ENCODE results near the gene RDH11.

The RDH11 gene

DNA sequence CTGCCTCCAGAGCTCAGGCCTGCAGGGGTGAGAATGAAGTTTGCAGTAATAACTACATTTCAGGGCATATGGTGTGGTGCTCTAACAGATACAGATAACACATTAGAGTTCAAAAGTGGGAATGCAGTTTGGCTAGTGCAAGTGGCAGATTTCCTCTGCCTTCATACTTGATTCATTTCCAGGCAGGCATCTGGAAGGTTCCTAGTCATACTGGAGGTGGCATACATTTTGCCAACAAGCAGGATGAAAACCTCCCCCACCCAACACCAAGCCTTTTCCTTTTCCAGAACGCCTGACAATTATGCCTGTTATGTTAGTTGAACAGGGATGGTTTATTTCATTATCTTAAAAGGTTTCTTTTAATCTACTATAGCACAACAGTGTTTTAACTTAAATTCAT is 45.4 kb downstream of the RDH11 start:
- H3K27me3 ChIP-seq (ENCODE audit: insufficient read depth, poor library complexity, severe bottlenecking), result no peaks in the 10 kb centered on the region
- DNase-seq (ENCODE audit: low read depth in 1 of 2, low spot score in 1 of 2), result no peak
- TF ChIP-seq REST (IDR thresholded peaks at IDR 0.05; ENCODE audit: insufficient replicate concordance, low read depth) (no peak), SPI1 (IDR thresholded peaks at IDR 0.05; ENCODE audit: borderline replicate concordance, low read depth) (no peak)
- no peak overlapping the region for H3K27ac ChIP-seq (replicated peaks)
- no peak overlapping the region for H3K4me3 ChIP-seq (replicated peaks; ENCODE audit: insufficient read depth, low read length)

DNA sequence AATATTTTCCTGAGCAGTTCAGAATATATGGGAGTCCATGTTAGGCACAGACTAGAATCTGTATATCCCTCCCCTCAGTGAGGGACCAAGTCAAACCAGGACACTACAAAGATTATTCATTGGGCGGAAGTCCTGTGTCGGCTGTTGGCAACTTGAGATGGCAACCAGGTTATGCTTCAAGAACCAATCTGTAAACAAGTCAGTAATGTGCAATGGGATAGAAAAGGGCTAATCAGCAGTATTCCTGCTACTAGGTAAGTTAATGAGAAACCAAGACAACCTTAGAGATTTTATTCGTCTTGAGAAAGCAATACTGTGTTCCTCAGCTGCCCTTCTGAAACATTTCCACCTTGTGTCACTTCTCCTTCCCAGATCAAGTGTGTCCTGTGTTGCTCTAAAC is 49.4 kb downstream of the RDH11 start:
- Histone ChIP-seq H3K27me3 (ENCODE audit: insufficient read depth, poor library complexity, severe bottlenecking) (no peaks in the 10 kb centered on the region), H3K4me3 (replicated peaks; ENCODE audit: insufficient read depth, low read length) (no peak overlapping the region), H3K27ac (replicated peaks) (no peak overlapping the region)
- TF ChIP-seq GABPA (IDR thresholded peaks at IDR 0.05; ENCODE audit: low read depth) (no peak), REST (IDR thresholded peaks at IDR 0.05; ENCODE audit: insufficient replicate concordance, low read depth) (no peak), SPI1 (IDR thresholded peaks at IDR 0.05; ENCODE audit: borderline replicate concordance, low read depth) (no peak), POLR2AphosphoS5 (IDR thresholded peaks at IDR 0.05; ENCODE audit: low read depth) (no peak)
- TF ChIP-seq, protein P1, sequence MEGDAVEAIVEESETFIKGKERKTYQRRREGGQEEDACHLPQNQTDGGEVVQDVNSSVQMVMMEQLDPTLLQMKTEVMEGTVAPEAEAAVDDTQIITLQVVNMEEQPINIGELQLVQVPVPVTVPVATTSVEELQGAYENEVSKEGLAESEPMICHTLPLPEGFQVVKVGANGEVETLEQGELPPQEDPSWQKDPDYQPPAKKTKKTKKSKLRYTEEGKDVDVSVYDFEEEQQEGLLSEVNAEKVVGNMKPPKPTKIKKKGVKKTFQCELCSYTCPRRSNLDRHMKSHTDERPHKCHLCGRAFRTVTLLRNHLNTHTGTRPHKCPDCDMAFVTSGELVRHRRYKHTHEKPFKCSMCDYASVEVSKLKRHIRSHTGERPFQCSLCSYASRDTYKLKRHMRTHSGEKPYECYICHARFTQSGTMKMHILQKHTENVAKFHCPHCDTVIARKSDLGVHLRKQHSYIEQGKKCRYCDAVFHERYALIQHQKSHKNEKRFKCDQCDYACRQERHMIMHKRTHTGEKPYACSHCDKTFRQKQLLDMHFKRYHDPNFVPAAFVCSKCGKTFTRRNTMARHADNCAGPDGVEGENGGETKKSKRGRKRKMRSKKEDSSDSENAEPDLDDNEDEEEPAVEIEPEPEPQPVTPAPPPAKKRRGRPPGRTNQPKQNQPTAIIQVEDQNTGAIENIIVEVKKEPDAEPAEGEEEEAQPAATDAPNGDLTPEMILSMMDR (IDR thresholded peaks at IDR 0.05; ENCODE audit: insufficient read depth, low read length), result no peak
- DNase-seq (ENCODE audit: low read depth in 1 of 2, low spot score in 1 of 2), result no peak

- no peak for DNase-seq (ENCODE audit: low read depth in 1 of 2, low spot score in 1 of 2)
- TF ChIP-seq REST (IDR thresholded peaks at IDR 0.05; ENCODE audit: insufficient replicate concordance, low read depth) (no peak), GABPA (IDR thresholded peaks at IDR 0.05; ENCODE audit: low read depth) (no peak), SPI1 (IDR thresholded peaks at IDR 0.05; ENCODE audit: borderline replicate concordance, low read depth) (no peak), POLR2AphosphoS5 (IDR thresholded peaks at IDR 0.05; ENCODE audit: low read depth) (no peak)
- TF ChIP-seq, protein P1 (IDR thresholded peaks at IDR 0.05; ENCODE audit: insufficient read depth, low read length), result no peak
- Histone ChIP-seq H3K4me3 (replicated peaks; ENCODE audit: insufficient read depth, low read length) (no peak overlapping the region), H3K27ac (replicated peaks) (no peak overlapping the region), H3K27me3 (ENCODE audit: insufficient read depth, poor library complexity, severe bottlenecking) (no peaks in the 10 kb centered on the region)
Observed at GRCh38 chr14:67645414-67645813, 50.1 kb downstream of the RDH11 start.

GRCh38 chr14:67644428-67644827 is 51.1 kb downstream of the RDH11 start:
- no peak for DNase-seq (ENCODE audit: low read depth in 1 of 2, low spot score in 1 of 2)
- Histone ChIP-seq H3K27ac (replicated peaks) (no peak overlapping the region), H3K27me3 (ENCODE audit: insufficient read depth, poor library complexity, severe bottlenecking) (no peaks in the 10 kb centered on the region), H3K4me3 (replicated peaks; ENCODE audit: insufficient read depth, low read length) (no peak overlapping the region)
- TF ChIP-seq POLR2AphosphoS5 (IDR thresholded peaks at IDR 0.05; ENCODE audit: low read depth) (no peak), SPI1 (IDR thresholded peaks at IDR 0.05; ENCODE audit: borderline replicate concordance, low read depth) (no peak), REST (IDR thresholded peaks at IDR 0.05; ENCODE audit: insufficient replicate concordance, low read depth) (no peak), GABPA (IDR thresholded peaks at IDR 0.05; ENCODE audit: low read depth) (no peak)
- TF ChIP-seq, protein P1 (IDR thresholded peaks at IDR 0.05; ENCODE audit: insufficient read depth, low read length), result no peak
